ENCODE data around the gene SWAP70.
A peak's percentile ranks its signal among the peaks of the same experiment; 100 is the strongest.
"Not testable (repeated sequence)": the region's sequence is repeated elsewhere in the genome, so short reads cannot be mapped to it uniquely, and the experiment has no call there.

SWAP70 gene

GRCh38 chr11:9663699-9664275 lies at the start of gene SWAP70:
Gene SWAP70, plus strand, starts transcription at chr11:9664077. Its CDS starts 103 bp downstream, at chr11:9664180.
- TF ChIP-seq CTCF (conservative IDR thresholded peaks at IDR 0.05; ENCODE audit: low read depth, low read length) = peak; percentile 62
- peak; percentile 87 for DNase-seq (ENCODE audit: low read depth)
- peak within 1 kb of the TSS; percentile 90 for H3K4me3 ChIP-seq (ENCODE audit: low read depth, low read length)

GRCh38 chr11:9615031-9615451 lies 48.8 kb upstream of the SWAP70 start:
- DNase-seq (ENCODE audit: low read depth) = no peak
- TF ChIP-seq CTCF (conservative IDR thresholded peaks at IDR 0.05; ENCODE audit: low read depth, low read length) = no peak
- no peak overlapping the region for H3K4me3 ChIP-seq (ENCODE audit: low read depth, low read length)

GRCh38 chr11:9616042-9616675 lies 47.7 kb upstream of the SWAP70 start:
- no peak for DNase-seq (ENCODE audit: low read depth)
- TF ChIP-seq CTCF (conservative IDR thresholded peaks at IDR 0.05; ENCODE audit: low read depth, low read length) = no peak
- H3K4me3 ChIP-seq (ENCODE audit: low read depth, low read length) = no peak overlapping the region

GRCh38 chr11:9616858-9617257 lies 47.0 kb upstream of the SWAP70 start:
- H3K4me3 ChIP-seq (ENCODE audit: low read depth, low read length) = no peak overlapping the region
- DNase-seq (ENCODE audit: low read depth) = no peak
- no peak for TF ChIP-seq CTCF (conservative IDR thresholded peaks at IDR 0.05; ENCODE audit: low read depth, low read length)

- DNase-seq (ENCODE audit: low read depth) = no peak
These were observed 45.9 kb upstream of the SWAP70 start for GRCh38 chr11:9617940-9618339.

GRCh38 chr11:9619004-9619403 lies 44.9 kb upstream of the SWAP70 start:
- no peak overlapping the region for H3K4me3 ChIP-seq (ENCODE audit: low read depth, low read length)
- no peak for TF ChIP-seq CTCF (conservative IDR thresholded peaks at IDR 0.05; ENCODE audit: low read depth, low read length)
- no peak for DNase-seq (ENCODE audit: low read depth)

More at GRCh38 chr11:9617940-9618339, 45.9 kb upstream of the SWAP70 start:
- no peak for TF ChIP-seq CTCF (conservative IDR thresholded peaks at IDR 0.05; ENCODE audit: low read depth, low read length)
- H3K4me3 ChIP-seq (ENCODE audit: low read depth, low read length) = no peak overlapping the region

GRCh38 chr11:9619971-9620370 lies 43.9 kb upstream of the SWAP70 start:
- TF ChIP-seq CTCF (conservative IDR thresholded peaks at IDR 0.05; ENCODE audit: low read depth, low read length) = no peak
- H3K4me3 ChIP-seq (ENCODE audit: low read depth, low read length) = no peak overlapping the region
- no peak for DNase-seq (ENCODE audit: low read depth)

GRCh38 chr11:9622353-9622752 lies 41.5 kb upstream of the SWAP70 start:
- not testable (repeated sequence) for H3K4me3 ChIP-seq (ENCODE audit: low read depth, low read length); DNase-seq (ENCODE audit: low read depth)

- DNase-seq (ENCODE audit: low read depth); H3K4me3 ChIP-seq (ENCODE audit: low read depth, low read length): not testable (repeated sequence)
These were observed 40.8 kb upstream of the SWAP70 start for GRCh38 chr11:9623053-9623452.

Measured in choroid plexus epithelial cell (primary cell).